Left lung (tissue), 10 donors: ENCODE measurements around the gene LYST. TPM values are rescaled to one million over a fixed set of nuclear protein-coding genes. Genes with fewer than 3 reads are reported as not detected.

ENCODE experiments used
- ATAC-seq: fragments of 200-7000 bp; cut with Tn5 transposase; one replicate; pipeline ENCODE4 v1.9.1; 2020; ENCODE audit warnings: moderate library complexity
- DNase-seq, 4 donors: peaks; one replicate each; pipeline ENCODE4 v3.0.0-alpha.2; 2013 to 2020
- H3K27ac ChIP-seq, 2 donors: fragments of 200-600 bp; sonication (generic) in 1 of 2; one replicate each; pipeline versions ENCODE4 v1.5.0 to v1.8.0; 2020 to 2021
- H3K27me3 ChIP-seq, 2 donors: fragments of 200-600 bp; sonication (generic) in 1 of 2; one replicate each; pipeline versions ENCODE4 v1.5.0 to v1.8.0; 2020 to 2021
- H3K36me3 ChIP-seq, 2 donors: fragments of 200-600 bp; sonication (generic) in 1 of 2; one replicate each; pipeline versions ENCODE4 v1.5.0 to v1.8.0; 2020 to 2021
- H3K4me1 ChIP-seq, 2 donors: fragments of 200-600 bp; one replicate each; pipeline ENCODE4 v1.8.0; 2021
- H3K4me3 ChIP-seq, 2 donors: fragments of 200-600 bp; sonication (generic) in 1 of 2; one replicate each; pipeline versions ENCODE4 v1.5.0 to v1.8.0; 2020 to 2021; ENCODE audit warnings: mild to moderate bottlenecking in 1 of 2
- H3K9me3 ChIP-seq, 2 donors: fragments of 200-600 bp; sonication (generic) in 1 of 2; one replicate each; pipeline versions ENCODE4 v1.5.0 to v1.8.0; 2020 to 2021
- CTCF ChIP-seq, 2 donors: fragments of 200-600 bp; sonication (generic) in 1 of 2; IDR thresholded peaks; one replicate each; pipeline versions ENCODE4 v1.5.0 to v1.8.0; 2021; ENCODE audit warnings: antibody characterized with exemption in 2 of 2
- intact Hi-C, 2 donors: fragments of 100-400 bp; cut with DNase I; formaldehyde crosslinking; loops; one replicate each; pipeline versions ENCODE4 v1.11.2 to v1.14.2; 2022
- polyA plus RNA-seq, 6 donors: library from polyadenylated mRNA; unstranded; fragments of 120-200 nt; gene quantifications; one replicate each; pipeline ENCODE4 v1.2.1, GENCODE V29; 2013; ENCODE audit not compliant: insufficient read length in 6 of 6
- total RNA-seq, 2 donors: library from RNA; stranded (reverse); fragmentation: NEBNext Ultra II Directional; extraction: Animal tissue kit (Norgen Biotek cat#: 25700); gene quantifications; one replicate each; pipeline ENCODE4 v1.2.1, GENCODE V29; 2021
- donor health status: DM: no; HTN: yes; CAD: no.
- donor health status: DM: no; HTN: no; CAD: no.

Gene LYST
- total and polyA plus RNA-seq, 8 donors = 10.3 to 64.9 (median 13.0) TPM

GRCh38 chr1:235865565-235866204 is 1.0 kb downstream of the LYST start:
- Histone ChIP-seq H3K36me3 (no peaks in the 10 kb centered on the region), H3K9me3 (no peaks in the 10 kb centered on the region), H3K27me3 (no peaks in the 10 kb centered on the region), H3K4me1 (peaks cover 10 to 62% of the 10 kb centered on the region in 2 donors), H3K27ac (peak overlapping the region; percentile 97 to 99), H3K4me3 (peak overlapping the region; percentile 90 to 96)
- no peak for TF ChIP-seq CTCF (IDR thresholded peaks at IDR 0.05)
- intact Hi-C loops = loop anchor here in 1 of 2 donors (10.0 kb wide), 1 partner anchor 79 kb away; no protein-coding TSS in a partner anchor
- ATAC-seq (no peak), DNase-seq (peak in 1 of 4 donors; percentile 19)

- H3K27me3 ChIP-seq = no peaks in the 10 kb centered on the region
- no peak for ATAC-seq
- intact Hi-C loops = loop anchor here in 1 of 2 donors (10.0 kb wide), 1 partner anchor 80 kb away; no protein-coding TSS in a partner anchor
- no peak for DNase-seq
- TF ChIP-seq CTCF (IDR thresholded peaks at IDR 0.05) = no peak
- H3K9me3 ChIP-seq = no peaks in the 10 kb centered on the region
- H3K36me3 ChIP-seq = no peaks in the 10 kb centered on the region
- H3K4me3 ChIP-seq = peak overlapping the region; percentile 90 to 96
- peaks cover 10 to 66% of the 10 kb centered on the region in 2 donors for H3K4me1 ChIP-seq
- peak overlapping the region; percentile 97 to 99 for H3K27ac ChIP-seq
Observed at GRCh38 chr1:235864931-235865525, 1.7 kb downstream of the LYST start.

- no peak for TF ChIP-seq CTCF (IDR thresholded peaks at IDR 0.05)
- Histone ChIP-seq H3K27me3 (no peaks in the 10 kb centered on the region), H3K4me3 (peak overlapping the region in 1 of 2 donors; percentile 90), H3K4me1 (peaks cover 10 to 72% of the 10 kb centered on the region in 2 donors), H3K9me3 (no peaks in the 10 kb centered on the region), H3K36me3 (no peaks in the 10 kb centered on the region), H3K27ac (peak overlapping the region in 1 of 2 donors; percentile 99)
- DNase-seq (no peak), ATAC-seq (no peak)
- intact Hi-C loops = loop anchor here in 1 of 2 donors (10.0 kb wide), 1 partner anchor 80 kb away; no protein-coding TSS in a partner anchor
Observed at GRCh38 chr1:235864469-235864868, 2.2 kb downstream of the LYST start.

GRCh38 chr1:235863699-235864093 is 3.0 kb downstream of the LYST start:
- intact Hi-C loops = loop anchor here in 1 of 2 donors (10.0 kb wide), 1 partner anchor 81 kb away; no protein-coding TSS in a partner anchor
- Histone ChIP-seq H3K4me3 (peak overlapping the region in 1 of 2 donors; percentile 90), H3K36me3 (no peaks in the 10 kb centered on the region), H3K27me3 (no peaks in the 10 kb centered on the region), H3K9me3 (no peaks in the 10 kb centered on the region), H3K4me1 (peaks cover 10 to 80% of the 10 kb centered on the region in 2 donors), H3K27ac (peak overlapping the region in 1 of 2 donors; percentile 99)
- TF ChIP-seq CTCF (IDR thresholded peaks at IDR 0.05) = no peak
- no peak for DNase-seq
- ATAC-seq = no peak

- Histone ChIP-seq H3K4me3 (no peak overlapping the region), H3K4me1 (peaks cover 10 to 85% of the 10 kb centered on the region in 2 donors), H3K27me3 (no peaks in the 10 kb centered on the region), H3K27ac (no peak overlapping the region), H3K36me3 (no peaks in the 10 kb centered on the region), H3K9me3 (no peaks in the 10 kb centered on the region)
- no peak for TF ChIP-seq CTCF (IDR thresholded peaks at IDR 0.05)
- ATAC-seq (no peak), DNase-seq (no peak)
- intact Hi-C loops = loop anchor here in 1 of 2 donors (10.0 kb wide), 1 partner anchor 83 kb away; no protein-coding TSS in a partner anchor
Observed at GRCh38 chr1:235861857-235862256, 4.8 kb downstream of the LYST start.
